Measurements from ENCODE around the gene AZI2. TPM values are rescaled to one million over a fixed set of nuclear protein-coding genes. Genes with fewer than 3 reads are reported as not detected.
A peak's percentile ranks its signal among the peaks of the same experiment; 100 is the strongest.

AZI2 gene
- total and polyA plus RNA-seq, 10 of the 15 experiments (the other 5 are each of a cell fraction or from before 2014, with no cell fraction given) = 19.9 to 91.7 (median 35.5) TPM

GRCh38 chr3:28386049-28386448 is 37.4 kb upstream of the AZI2 start:
- no peak overlapping the region for H3K4me3 ChIP-seq
- ChIA-PET POLR2A (no interaction called here), RAD21 (ENCODE audit: unreplicated experiment) (no interaction called here), CTCF (interaction anchor here (0.7 kb wide), 1 partner anchor 50 kb away, joined by 3 read pairs; no protein-coding TSS in a partner anchor), SMC1A (ENCODE audit: uncharacterized antibody, unreplicated experiment) (no interaction called here)
- H3K36me3 ChIP-seq (ENCODE audit: control insufficient read depth in 2 of 2, insufficient read depth in 2 of 2, low read length in 1 of 2) = no peaks in the 10 kb centered on the region
- no peaks in the 10 kb centered on the region for H4K20me1 ChIP-seq (ENCODE audit: control insufficient read depth, insufficient read depth)
- FAIRE-seq (no peak), ATAC-seq (no peak), DNase-seq (ENCODE audit: low read depth, low spot score) (no peak)
- no peaks in the 10 kb centered on the region for H3K9me3 ChIP-seq (replicated peaks; ENCODE audit: control insufficient read depth, insufficient read depth, low read length)
- no peaks in the 10 kb centered on the region for H3K27me3 ChIP-seq (replicated peaks in 1 of 2; ENCODE audit: control insufficient read depth in 2 of 2, insufficient read depth in 2 of 2, low read length in 1 of 2)
- H3K79me2 ChIP-seq (ENCODE audit: control insufficient read depth, insufficient read depth, low read length) = no peaks in the 10 kb centered on the region
- WGBS (ENCODE audit: insufficient coverage, insufficient replicate concordance, low lambda C conversion rate, missing lambda C conversion rate) = 62% methylated on average over 5 of the region's 5 CpGs
- no peak overlapping the region for H3K9ac ChIP-seq (ENCODE audit: control insufficient read depth, insufficient read depth, low read length)
- BruUV-seq (replicated peaks) = no TSS peak
- H3K27ac ChIP-seq (ENCODE audit: control insufficient read depth, insufficient read depth) = no peak overlapping the region
- H3K4me1 ChIP-seq (ENCODE audit: control insufficient read depth, insufficient read depth, low read length) = no peaks in the 10 kb centered on the region
- H2AFZ ChIP-seq (ENCODE audit: control insufficient read depth, low read depth, low read length) = no peak overlapping the region
- intact Hi-C loops (cut with micrococcal nuclease; ENCODE audit: unreplicated experiment) (no loop called here), in situ Hi-C loops (cut with MboI) (no loop called here)
- TF ChIP-seq SPI1 (IDR thresholded peaks at IDR 0.05; ENCODE audit: borderline replicate concordance, insufficient read depth, low read depth, low read length) (peak; percentile 80), CREM (IDR thresholded peaks at IDR 0.05; ENCODE audit: low read depth) (no peak)
- no peak overlapping the region for H3K4me2 ChIP-seq (ENCODE audit: control insufficient read depth, insufficient read depth)

- DNase-seq (ENCODE audit: low read depth, low spot score) (no peak), ATAC-seq (no peak), FAIRE-seq (no peak)
- ChIA-PET RAD21 (ENCODE audit: unreplicated experiment) (no interaction called here), SMC1A (ENCODE audit: uncharacterized antibody, unreplicated experiment) (no interaction called here), CTCF (interaction anchor here (1.0 kb wide), 1 partner anchor 26 kb away, joined by 3 read pairs; no protein-coding TSS in a partner anchor), POLR2A (no interaction called here)
- in situ Hi-C loops (cut with MboI) = no loop called here
- no peaks in the 10 kb centered on the region for H3K9me3 ChIP-seq (replicated peaks; ENCODE audit: control insufficient read depth, insufficient read depth, low read length)
- no TSS peak for BruUV-seq (replicated peaks)
- H3K9ac ChIP-seq (ENCODE audit: control insufficient read depth, insufficient read depth, low read length) = no peak overlapping the region
- no peak overlapping the region for H3K27ac ChIP-seq (ENCODE audit: control insufficient read depth, insufficient read depth)
- no peak overlapping the region for H3K4me2 ChIP-seq (ENCODE audit: control insufficient read depth, insufficient read depth)
- no peaks in the 10 kb centered on the region for H4K20me1 ChIP-seq (ENCODE audit: control insufficient read depth, insufficient read depth)
- intact Hi-C loops (cut with micrococcal nuclease; ENCODE audit: unreplicated experiment) = no loop called here
- H2AFZ ChIP-seq (ENCODE audit: control insufficient read depth, low read depth, low read length) = no peak overlapping the region
- no peak overlapping the region for H3K4me3 ChIP-seq
- no peaks in the 10 kb centered on the region for H3K79me2 ChIP-seq (ENCODE audit: control insufficient read depth, insufficient read depth, low read length)
- H3K27me3 ChIP-seq (replicated peaks in 1 of 2; ENCODE audit: control insufficient read depth in 2 of 2, insufficient read depth in 2 of 2, low read length in 1 of 2) = no peaks in the 10 kb centered on the region
- H3K4me1 ChIP-seq (ENCODE audit: control insufficient read depth, insufficient read depth, low read length) = no peaks in the 10 kb centered on the region
- no peaks in the 10 kb centered on the region for H3K36me3 ChIP-seq (ENCODE audit: control insufficient read depth in 2 of 2, insufficient read depth in 2 of 2, low read length in 1 of 2)
- 76% methylated on average over 4 of the region's 4 CpGs for WGBS (ENCODE audit: insufficient coverage, insufficient replicate concordance, low lambda C conversion rate, missing lambda C conversion rate)
- TF ChIP-seq IKZF1 (conservative IDR thresholded peaks at IDR 0.05) (no peak), MEF2A (IDR thresholded peaks at IDR 0.05; ENCODE audit: insufficient read depth, low read depth, low read length) (no peak), LARP7 (IDR thresholded peaks at IDR 0.05) (no peak), RAD51 (IDR thresholded peaks at IDR 0.05) (no peak), SUZ12 (IDR thresholded peaks at IDR 0.05; ENCODE audit: unreplicated experiment) (no peak), CEBPB (IDR thresholded peaks at IDR 0.05; ENCODE audit: borderline replicate concordance in 1 of 2, low read depth in 2 of 2, low read length in 2 of 2) (no peak), PML (IDR thresholded peaks at IDR 0.05; ENCODE audit: low read length) (no peak), KAT2A (conservative IDR thresholded peaks at IDR 0.05; ENCODE audit: control insufficient read depth, low read depth, low read length) (no peak)
- TF ChIP-seq, protein P1, sequence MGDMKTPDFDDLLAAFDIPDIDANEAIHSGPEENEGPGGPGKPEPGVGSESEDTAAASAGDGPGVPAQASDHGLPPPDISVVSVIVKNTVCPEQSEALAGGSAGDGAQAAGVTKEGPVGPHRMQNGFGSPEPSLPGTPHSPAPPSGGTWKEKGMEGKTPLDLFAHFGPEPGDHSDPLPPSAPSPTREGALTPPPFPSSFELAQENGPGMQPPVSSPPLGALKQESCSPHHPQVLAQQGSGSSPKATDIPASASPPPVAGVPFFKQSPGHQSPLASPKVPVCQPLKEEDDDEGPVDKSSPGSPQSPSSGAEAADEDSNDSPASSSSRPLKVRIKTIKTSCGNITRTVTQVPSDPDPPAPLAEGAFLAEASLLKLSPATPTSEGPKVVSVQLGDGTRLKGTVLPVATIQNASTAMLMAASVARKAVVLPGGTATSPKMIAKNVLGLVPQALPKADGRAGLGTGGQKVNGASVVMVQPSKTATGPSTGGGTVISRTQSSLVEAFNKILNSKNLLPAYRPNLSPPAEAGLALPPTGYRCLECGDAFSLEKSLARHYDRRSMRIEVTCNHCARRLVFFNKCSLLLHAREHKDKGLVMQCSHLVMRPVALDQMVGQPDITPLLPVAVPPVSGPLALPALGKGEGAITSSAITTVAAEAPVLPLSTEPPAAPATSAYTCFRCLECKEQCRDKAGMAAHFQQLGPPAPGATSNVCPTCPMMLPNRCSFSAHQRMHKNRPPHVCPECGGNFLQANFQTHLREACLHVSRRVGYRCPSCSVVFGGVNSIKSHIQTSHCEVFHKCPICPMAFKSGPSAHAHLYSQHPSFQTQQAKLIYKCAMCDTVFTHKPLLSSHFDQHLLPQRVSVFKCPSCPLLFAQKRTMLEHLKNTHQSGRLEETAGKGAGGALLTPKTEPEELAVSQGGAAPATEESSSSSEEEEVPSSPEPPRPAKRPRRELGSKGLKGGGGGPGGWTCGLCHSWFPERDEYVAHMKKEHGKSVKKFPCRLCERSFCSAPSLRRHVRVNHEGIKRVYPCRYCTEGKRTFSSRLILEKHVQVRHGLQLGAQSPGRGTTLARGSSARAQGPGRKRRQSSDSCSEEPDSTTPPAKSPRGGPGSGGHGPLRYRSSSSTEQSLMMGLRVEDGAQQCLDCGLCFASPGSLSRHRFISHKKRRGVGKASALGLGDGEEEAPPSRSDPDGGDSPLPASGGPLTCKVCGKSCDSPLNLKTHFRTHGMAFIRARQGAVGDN (IDR thresholded peaks at IDR 0.05) = no peak
- TF ChIP-seq, protein P2, sequence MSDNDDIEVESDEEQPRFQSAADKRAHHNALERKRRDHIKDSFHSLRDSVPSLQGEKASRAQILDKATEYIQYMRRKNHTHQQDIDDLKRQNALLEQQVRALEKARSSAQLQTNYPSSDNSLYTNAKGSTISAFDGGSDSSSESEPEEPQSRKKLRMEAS (IDR thresholded peaks at IDR 0.05; ENCODE audit: low read depth, low read length) = no peak
Measured at GRCh38 chr3:28376424-28376823, 27.8 kb upstream of the AZI2 start.

Measured in GM12878 (cell line).